K562 (cell line): Measurements from ENCODE around the gene ADAMTS15. TPM values are rescaled to one million over a fixed set of nuclear protein-coding genes. Genes with fewer than 3 reads are reported as not detected.

Experiments used
- ATAC-seq: fragments of 200-7000 bp; cut with Tn5 transposase; 3 replicates; pipeline ENCODE4 v1.9.1; 2020; ENCODE audit warnings: moderate library complexity
- BruUV-seq: library from RNA; stranded (reverse); fragments of 400-500 nt; replicated peaks from 2 replicates; lab custom pipeline; 2021; lab: Mats Ljungman, UMichigan
- CTCF ChIA-PET: fragments of 300-600 bp; formaldehyde crosslinking; extraction: SDS; loops from one replicate; lab custom pipeline; 2021; ENCODE audit warnings: low intra/inter-chr PET ratio; lab: Yijun Ruan, JAX
- POLR2A ChIA-PET: fragments of 300-600, 350-650 bp; sonication (Branson Sonifier 250); formaldehyde crosslinking; extraction: SDS; loops from one replicate; lab custom pipeline; 2021; ENCODE audit warnings: antibody characterized with exemption, inconsistent platforms; lab: Yijun Ruan, JAX
- DNase-seq, 4 experiments: peaks; one replicate each; pipeline versions ENCODE4 v3.0.0 to v3.0.0-alpha.2; 2011 to 2018; ENCODE audit warnings: low spot score in 3 of 4, mixed read lengths in 3 of 4; ENCODE audit errors: extremely low read depth in 1 of 4
- FAIRE-seq: peaks from 2 replicates; lab custom pipeline; 2011; peaks lifted over from hg19 to GRCh38; lab: Jason Lieb, UNC
- H2AFZ ChIP-seq: 2 replicates; pipeline ENCODE4 v1.6.0; 2011; ENCODE audit warnings: low read depth, low read length, control low read depth, inconsistent platforms
- H3K27ac ChIP-seq: fragments of 200-600 bp; 3 replicates; pipeline ENCODE4 v1.8.0; 2011; ENCODE audit warnings: low read depth, mild to moderate bottlenecking, control low read depth, inconsistent platforms, low read length, moderate library complexity, mixed read lengths; ENCODE audit errors: extremely low read depth
- H3K27me3 ChIP-seq, 2 experiments: fragments of 300-600 bp in 1 of 2; 2 replicates in 1 of 2; 3 replicates in 1 of 2; pipeline versions ENCODE4 v1.6.0 to v1.8.0; 2011; ENCODE audit warnings: inconsistent platforms in 2 of 2, low read length in 2 of 2, mild to moderate bottlenecking in 1 of 2, mixed read lengths in 1 of 2, moderate library complexity in 1 of 2; ENCODE audit not compliant: control insufficient read depth in 2 of 2, insufficient read depth in 2 of 2
- H3K36me3 ChIP-seq: fragments of 300-600 bp; 3 replicates; pipeline ENCODE4 v1.8.0; 2011; ENCODE audit warnings: mild to moderate bottlenecking, low read length, inconsistent platforms; ENCODE audit not compliant: control insufficient read depth, insufficient read depth
- H3K4me1 ChIP-seq, 2 experiments: fragments of 200-600 bp in 1 of 2; replicated peaks in 1 of 2; 2 replicates in 1 of 2; 3 replicates in 1 of 2; pipeline versions ENCODE4 v1.5.1 to v1.8.0; 2011; ENCODE audit warnings: inconsistent platforms in 2 of 2, low read length in 2 of 2, mild to moderate bottlenecking in 1 of 2, mixed read lengths in 1 of 2, moderate library complexity in 1 of 2; ENCODE audit not compliant: control insufficient read depth in 2 of 2, insufficient read depth in 2 of 2
- H3K4me2 ChIP-seq: 2 replicates; pipeline ENCODE4 v1.6.1; 2011; ENCODE audit warnings: low read length, control low read depth, inconsistent platforms, mixed read lengths; ENCODE audit not compliant: insufficient read depth
- H3K4me3 ChIP-seq: fragments of 200-600 bp; sonication (generic), shearing (Covaris generic); 2 replicates; pipeline ENCODE4 v1.5.1; 2016; ENCODE audit warnings: control low read depth, inconsistent platforms
- H3K79me2 ChIP-seq: fragments of 200-600 bp; 3 replicates; pipeline ENCODE4 v1.8.0; 2011; ENCODE audit warnings: low read length, inconsistent platforms; ENCODE audit not compliant: control insufficient read depth, insufficient read depth
- H3K9ac ChIP-seq, 2 experiments: 2 replicates each; pipeline versions ENCODE4 v1.6.0 to v1.6.1; 2011; ENCODE audit warnings: low read depth in 2 of 2, low read length in 2 of 2, control low read depth in 1 of 2, inconsistent platforms in 1 of 2, mild to moderate bottlenecking in 1 of 2, mixed read lengths in 1 of 2; ENCODE audit not compliant: insufficient read depth in 1 of 2
- H3K9me1 ChIP-seq: one replicate; pipeline ENCODE4 v1.6.0; 2011; ENCODE audit warnings: inconsistent platforms, mild to moderate bottlenecking, low read length, moderate library complexity; ENCODE audit not compliant: control insufficient read depth, insufficient read depth
- H3K9me3 ChIP-seq: replicated peaks from 2 replicates; pipeline ENCODE4 v1.5.1; 2011; ENCODE audit warnings: low read depth, low read length, inconsistent platforms; ENCODE audit not compliant: control insufficient read depth, insufficient read depth
- H4K20me1 ChIP-seq: replicated peaks from 2 replicates; pipeline ENCODE4 v1.6.1; 2011; ENCODE audit warnings: low read length, inconsistent platforms, mixed read lengths; ENCODE audit not compliant: control insufficient read depth, insufficient read depth
- ETS1 ChIP-seq: conservative IDR thresholded peaks from 2 replicates; pipeline ENCODE4 v1.6.1; 2011; ENCODE audit warnings: low read depth, mild to moderate bottlenecking, low read length; ENCODE audit not compliant: control insufficient read depth
- KLF1 ChIP-seq: fragments of 450-650 bp; IDR thresholded peaks from 2 replicates; pipeline ENCODE4 v1.6.1; 2016; ENCODE audit warnings: missing genetic modification characterization, missing compliant biosample characterization
- RERE ChIP-seq: sonication (generic); formaldehyde crosslinking; IDR thresholded peaks from 2 replicates; pipeline ENCODE4 v1.8.0; 2023; ENCODE audit warnings: missing genetic modification reagents, mild to moderate bottlenecking, borderline replicate concordance
- WGBS: fragments of 100-300 bp; shearing (Covaris generic); methylation state at CpG from one replicate; pipeline ENCODE4 v1.1.6; 2016; ENCODE audit warnings: low coverage, mixed read lengths; ENCODE audit not compliant: insufficient coverage; ENCODE audit errors: missing lambda C conversion rate; 5-methylcytosine and 5-hydroxymethylcytosine counted together
- in situ Hi-C: fragments of 300-500 bp; cut with MboI; formaldehyde crosslinking; loops from 4 replicates; pipeline ENCODE4 v1.15.0; 2018; ENCODE audit warnings: inconsistent platforms, mixed read lengths
- intact Hi-C: fragments of 100-400 bp; cut with micrococcal nuclease; formaldehyde crosslinking; loops from 2 replicates; pipeline ENCODE4 v1.14.2; 2022
- polyA plus RNA-seq, 8 experiments: library from polyadenylated mRNA; depleted of rRNA in 4 of 8; stranded (reverse) in 5 of 8; unstranded in 3 of 8; fragments of >200 nt; fragmentation: Nextera tagmentation in 2 of 8; fragmentation: Illumina TruSeq in 1 of 8; extraction: Ambion mirVana in 2 of 8; extraction: Trizol in 1 of 8; gene quantifications; 2 replicates each; pipeline versions ENCODE4 v1.2.1 to v1.2.3, GENCODE V29; 2011 to 2014; ENCODE audit warnings: inconsistent platforms in 1 of 8, missing spikeins in 1 of 8
- total RNA-seq, 7 experiments: library from RNA; depleted of rRNA in 6 of 7; stranded (reverse); fragments of >200 nt in 6 of 7; fragmentation: Illumina TruSeq in 2 of 7; extraction: Trizol in 2 of 7; gene quantifications; 2 replicates each; pipeline versions ENCODE4 v1.2.1 to v1.2.3, GENCODE V29; 2011 to 2021; ENCODE audit warnings: low replicate concordance in 1 of 7

Gene ADAMTS15
- total and polyA plus RNA-seq, 9 of the 15 experiments (the other 6 are each of a cell fraction or from before 2014, with no cell fraction given): 0.04 TPM; not detected in 8

- Histone ChIP-seq H3K27ac (no peak within 1 kb of the TSS), H3K4me2 (no peak within 1 kb of the TSS), H3K79me2 (no peaks in the 10 kb centered on the region), H3K36me3 (no peaks in the 10 kb centered on the region), H3K9me3 (no peaks in the 10 kb centered on the region), H3K9me1 (no peaks in the 10 kb centered on the region), H3K27me3 (peaks cover 30 to 58% of the 10 kb centered on the region in 2 experiments), H3K4me1 (peaks cover 0 to 8% of the 10 kb centered on the region in 2 experiments; a peak in 2 of 5 replicates), H3K4me3 (no peak within 1 kb of the TSS), H3K9ac (no peak within 1 kb of the TSS), H2AFZ (no peak within 1 kb of the TSS), H4K20me1 (peaks cover 14% of the 10 kb centered on the region; the same call in 1 of the 2 replicates)
- 6% methylated on average over 19 of the region's 64 CpGs for WGBS
- intact Hi-C loops: no loop called here
- FAIRE-seq: no peak
- no peak for TF ChIP-seq KLF1 (tag)
- CTCF ChIA-PET: no interaction called here
- no TSS peak for BruUV-seq
- DNase-seq: no peak
- ATAC-seq: no peak
- POLR2A ChIA-PET: interaction anchor here (1.0 kb wide), 1 partner anchor 12 kb away, joined by 4 read pairs; no protein-coding TSS in a partner anchor
- in situ Hi-C loops: loop anchor here (10.0 kb wide), 1 partner anchor 214 kb away; no protein-coding TSS in a partner anchor
Observed at GRCh38 chr11:130428316-130429119, 19.9 kb upstream of the ADAMTS15 start, which contains the start of gene ADAMTS8. Gene ADAMTS8, minus strand, starts transcription at chr11:130428609. Its CDS starts 323 bp downstream, at chr11:130428286.

DNA sequence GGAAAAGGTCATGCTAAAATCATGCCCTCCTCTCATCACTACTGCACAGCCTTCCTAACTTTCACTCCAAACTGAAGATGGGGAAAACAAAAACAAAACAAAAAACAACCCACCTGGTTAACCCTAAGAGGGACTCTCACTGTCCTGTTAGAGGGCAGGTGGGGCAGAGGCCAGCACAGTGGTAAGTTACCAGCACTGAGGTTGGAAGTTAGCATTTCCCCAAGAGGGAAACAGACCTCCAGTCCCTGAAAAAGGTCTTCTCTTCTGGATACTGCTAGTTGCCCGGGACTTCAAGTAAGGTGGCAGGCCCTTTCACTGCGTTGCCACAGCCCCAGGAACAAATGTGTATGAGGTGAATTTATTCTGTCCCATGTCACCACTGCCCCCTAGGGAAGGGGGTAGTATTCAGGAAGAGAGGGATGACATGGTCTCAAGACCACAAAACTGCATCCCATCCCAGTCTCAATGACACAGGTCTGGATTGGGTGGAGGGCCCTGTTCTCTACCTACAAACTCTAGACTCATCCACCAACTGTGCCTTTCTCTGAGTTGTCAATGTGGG is 19.2 kb upstream of the ADAMTS15 start:
- DNase-seq (no peak), ATAC-seq (no peak), FAIRE-seq (no peak)
- in situ Hi-C loops (loop anchor here (10.0 kb wide), 1 partner anchor 214 kb away; no protein-coding TSS in a partner anchor), intact Hi-C loops (no loop called here)
- Histone ChIP-seq H3K27ac (no peak overlapping the region), H3K79me2 (no peaks in the 10 kb centered on the region), H3K9me3 (no peaks in the 10 kb centered on the region), H3K9me1 (no peaks in the 10 kb centered on the region), H3K9ac (no peak overlapping the region), H3K4me2 (no peak overlapping the region), H3K27me3 (peaks cover 28 to 51% of the 10 kb centered on the region in 2 experiments), H4K20me1 (peaks cover 14% of the 10 kb centered on the region; the same call in 1 of the 2 replicates), H3K4me1 (peaks cover 0 to 8% of the 10 kb centered on the region in 2 experiments; a peak in 2 of 5 replicates), H3K4me3 (no peak overlapping the region), H3K36me3 (no peaks in the 10 kb centered on the region), H2AFZ (no peak overlapping the region)
- no peak for TF ChIP-seq ETS1
- no peak for TF ChIP-seq RERE
- WGBS: 0% methylated on average over 2 of the region's 2 CpGs
- CTCF ChIA-PET: no interaction called here
- POLR2A ChIA-PET: interaction anchor here (0.6 kb wide), 1 partner anchor 732 kb away, joined by 3 read pairs; no protein-coding TSS in a partner anchor
- BruUV-seq: no TSS peak
